ENCODE results near the gene RNU1-3. TPM values are rescaled to one million over a fixed set of nuclear protein-coding genes. Genes with fewer than 3 reads are reported as not detected.
"Not testable (repeated sequence)": the region's sequence is repeated elsewhere in the genome, so short reads cannot be mapped to it uniquely, and the experiment has no call there.

The RNU1-3 gene
- total and polyA plus RNA-seq, 2 donors (not counting 1 experiment from before 2014, with no cell fraction given), result 3,997 TPM; not detected in 1

GRCh38 chr1:16703602-16704001 is 36.9 kb upstream of the RNU1-3 start:
- not testable (repeated sequence) for H3K27ac ChIP-seq (ENCODE audit: insufficient read depth, low read length); H3K79me2 ChIP-seq (ENCODE audit: control insufficient read depth, insufficient read depth, low read length); H3K9me3 ChIP-seq (ENCODE audit: control insufficient read depth, insufficient read depth, low read depth, low read length); H3K36me3 ChIP-seq (ENCODE audit: control insufficient read depth, insufficient read depth, low read length); H3K27me3 ChIP-seq (ENCODE audit: control insufficient read depth, insufficient read depth, low read length); H3K4me2 ChIP-seq (ENCODE audit: extremely low read depth, insufficient read depth, low read length); H3K9ac ChIP-seq (ENCODE audit: insufficient read depth, low read length); DNase-seq (ENCODE audit: low read depth in 2 of 2); H3K4me3 ChIP-seq (replicated peaks in 1 of 4; ENCODE audit: control extremely low read depth in 1 of 4, insufficient read depth in 1 of 4, low read depth in 3 of 4, low read length in 4 of 4); H3K4me1 ChIP-seq (ENCODE audit: control insufficient read depth, extremely low read depth, insufficient read depth, low read length); H2AFZ ChIP-seq (ENCODE audit: low read length); H4K20me1 ChIP-seq (ENCODE audit: control insufficient read depth, extremely low read depth, insufficient read depth, low read length)

- H2AFZ ChIP-seq (ENCODE audit: low read length); H3K79me2 ChIP-seq (ENCODE audit: control insufficient read depth, insufficient read depth, low read length); H3K4me3 ChIP-seq (replicated peaks in 1 of 4; ENCODE audit: control extremely low read depth in 1 of 4, insufficient read depth in 1 of 4, low read depth in 3 of 4, low read length in 4 of 4); H3K27ac ChIP-seq (ENCODE audit: insufficient read depth, low read length); H3K4me1 ChIP-seq (ENCODE audit: control insufficient read depth, extremely low read depth, insufficient read depth, low read length); H3K36me3 ChIP-seq (ENCODE audit: control insufficient read depth, insufficient read depth, low read length); H3K4me2 ChIP-seq (ENCODE audit: extremely low read depth, insufficient read depth, low read length); H3K9me3 ChIP-seq (ENCODE audit: control insufficient read depth, insufficient read depth, low read depth, low read length); DNase-seq (ENCODE audit: low read depth in 2 of 2); H3K27me3 ChIP-seq (ENCODE audit: control insufficient read depth, insufficient read depth, low read length); H4K20me1 ChIP-seq (ENCODE audit: control insufficient read depth, extremely low read depth, insufficient read depth, low read length); H3K9ac ChIP-seq (ENCODE audit: insufficient read depth, low read length): not testable (repeated sequence)
Measured at GRCh38 chr1:16703141-16703540, 36.4 kb upstream of the RNU1-3 start.

GRCh38 chr1:16702280-16702679 is 35.5 kb upstream of the RNU1-3 start:
- not testable (repeated sequence) for H3K27ac ChIP-seq (ENCODE audit: insufficient read depth, low read length); H3K36me3 ChIP-seq (ENCODE audit: control insufficient read depth, insufficient read depth, low read length); H3K79me2 ChIP-seq (ENCODE audit: control insufficient read depth, insufficient read depth, low read length); DNase-seq (ENCODE audit: low read depth in 2 of 2); H3K9ac ChIP-seq (ENCODE audit: insufficient read depth, low read length); H3K4me3 ChIP-seq (replicated peaks in 1 of 4; ENCODE audit: control extremely low read depth in 1 of 4, insufficient read depth in 1 of 4, low read depth in 3 of 4, low read length in 4 of 4); H4K20me1 ChIP-seq (ENCODE audit: control insufficient read depth, extremely low read depth, insufficient read depth, low read length); H3K9me3 ChIP-seq (ENCODE audit: control insufficient read depth, insufficient read depth, low read depth, low read length); H3K27me3 ChIP-seq (ENCODE audit: control insufficient read depth, insufficient read depth, low read length); H3K4me1 ChIP-seq (ENCODE audit: control insufficient read depth, extremely low read depth, insufficient read depth, low read length); H2AFZ ChIP-seq (ENCODE audit: low read length); H3K4me2 ChIP-seq (ENCODE audit: extremely low read depth, insufficient read depth, low read length)

- not testable (repeated sequence) for H3K4me1 ChIP-seq (ENCODE audit: control insufficient read depth, extremely low read depth, insufficient read depth, low read length); H2AFZ ChIP-seq (ENCODE audit: low read length); H3K79me2 ChIP-seq (ENCODE audit: control insufficient read depth, insufficient read depth, low read length); H3K27ac ChIP-seq (ENCODE audit: insufficient read depth, low read length); H3K9ac ChIP-seq (ENCODE audit: insufficient read depth, low read length); H3K27me3 ChIP-seq (ENCODE audit: control insufficient read depth, insufficient read depth, low read length); H3K36me3 ChIP-seq (ENCODE audit: control insufficient read depth, insufficient read depth, low read length); H3K9me3 ChIP-seq (ENCODE audit: control insufficient read depth, insufficient read depth, low read depth, low read length); H3K4me3 ChIP-seq (replicated peaks in 1 of 4; ENCODE audit: control extremely low read depth in 1 of 4, insufficient read depth in 1 of 4, low read depth in 3 of 4, low read length in 4 of 4); DNase-seq (ENCODE audit: low read depth in 2 of 2); H4K20me1 ChIP-seq (ENCODE audit: control insufficient read depth, extremely low read depth, insufficient read depth, low read length); H3K4me2 ChIP-seq (ENCODE audit: extremely low read depth, insufficient read depth, low read length)
Measured at GRCh38 chr1:16701189-16701588, 34.4 kb upstream of the RNU1-3 start.

GRCh38 chr1:16700138-16700895 is 33.6 kb upstream of the RNU1-3 start:
- not testable (repeated sequence) for DNase-seq (ENCODE audit: low read depth in 2 of 2); H3K79me2 ChIP-seq (ENCODE audit: control insufficient read depth, insufficient read depth, low read length); H3K4me3 ChIP-seq (replicated peaks in 1 of 4; ENCODE audit: control extremely low read depth in 1 of 4, insufficient read depth in 1 of 4, low read depth in 3 of 4, low read length in 4 of 4); H2AFZ ChIP-seq (ENCODE audit: low read length); H3K27me3 ChIP-seq (ENCODE audit: control insufficient read depth, insufficient read depth, low read length); H4K20me1 ChIP-seq (ENCODE audit: control insufficient read depth, extremely low read depth, insufficient read depth, low read length); H3K9ac ChIP-seq (ENCODE audit: insufficient read depth, low read length); H3K36me3 ChIP-seq (ENCODE audit: control insufficient read depth, insufficient read depth, low read length); H3K9me3 ChIP-seq (ENCODE audit: control insufficient read depth, insufficient read depth, low read depth, low read length); H3K4me1 ChIP-seq (ENCODE audit: control insufficient read depth, extremely low read depth, insufficient read depth, low read length); H3K27ac ChIP-seq (ENCODE audit: insufficient read depth, low read length); H3K4me2 ChIP-seq (ENCODE audit: extremely low read depth, insufficient read depth, low read length)
